HG03460 (cell line): Measurements from ENCODE around the gene SLC5A2.
"Not testable (repeated sequence)": the region's sequence is repeated elsewhere in the genome, so short reads cannot be mapped to it uniquely, and the experiment has no call there.

ENCODE experiments used
- ATAC-seq: cut with Tn5 transposase; IDR thresholded peaks from one replicate; pipeline ENCODE4 v1.9.1; 2021; ENCODE audit not compliant: unreplicated experiment

SLC5A2 gene

GRCh38 chr16:31483081-31483480, at the start of gene SLC5A2:
TSS of gene SLC5A2 (plus strand) at chr16:31483123. CDS start at chr16:31483137, 14 bp downstream.
- ATAC-seq, result no peak

- ATAC-seq, result no peak
These were observed 47.3 kb upstream of the SLC5A2 start for GRCh38 chr16:31435341-31436220.

- no peak for ATAC-seq
These were observed 46.5 kb upstream of the SLC5A2 start for GRCh38 chr16:31436221-31437045.

DNA sequence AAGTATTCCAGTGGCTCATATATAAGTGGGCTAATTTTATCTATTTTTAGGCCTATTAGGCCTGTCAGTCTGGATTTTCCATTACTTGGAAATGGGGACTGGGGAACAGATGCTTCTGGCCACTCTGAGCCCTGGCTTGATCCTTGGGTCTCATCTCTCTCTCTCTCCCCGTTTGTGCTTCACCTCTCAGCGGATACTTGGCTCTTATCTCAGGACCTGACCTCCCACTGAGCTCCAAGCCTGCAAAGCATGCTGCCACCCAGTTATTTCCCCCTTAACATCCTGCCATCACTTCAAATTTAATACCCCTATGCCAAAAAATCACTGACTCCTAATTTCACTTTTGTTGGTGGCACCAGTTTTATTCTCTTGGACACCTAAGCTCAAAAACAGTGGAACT, 44.5 kb upstream of the SLC5A2 start:
- no peak for ATAC-seq

- not testable (repeated sequence) for ATAC-seq
These were observed 43.9 kb upstream of the SLC5A2 start for GRCh38 chr16:31439023-31439422.

DNA sequence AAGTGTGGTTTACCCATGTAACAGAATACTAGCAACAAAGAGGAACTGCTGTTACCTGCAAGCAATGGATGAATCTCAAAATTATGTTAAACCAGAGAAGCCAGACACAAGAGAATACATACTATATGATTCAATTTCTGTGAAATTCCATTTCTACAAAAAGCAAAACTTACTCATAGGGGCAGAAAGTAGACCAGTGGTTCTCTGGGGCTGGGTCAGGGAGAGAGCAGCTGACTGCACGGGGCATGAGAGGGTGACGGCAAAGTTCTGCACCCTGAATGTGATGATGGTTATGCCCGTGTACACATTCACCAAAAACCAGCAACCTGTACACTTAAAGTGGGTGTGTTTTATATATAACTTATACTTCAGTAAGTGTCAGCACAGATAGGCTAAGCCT, 43.4 kb upstream of the SLC5A2 start:
- no peak for ATAC-seq

GRCh38 chr16:31440516-31441184, 42.3 kb upstream of the SLC5A2 start:
- ATAC-seq, result no peak

DNA sequence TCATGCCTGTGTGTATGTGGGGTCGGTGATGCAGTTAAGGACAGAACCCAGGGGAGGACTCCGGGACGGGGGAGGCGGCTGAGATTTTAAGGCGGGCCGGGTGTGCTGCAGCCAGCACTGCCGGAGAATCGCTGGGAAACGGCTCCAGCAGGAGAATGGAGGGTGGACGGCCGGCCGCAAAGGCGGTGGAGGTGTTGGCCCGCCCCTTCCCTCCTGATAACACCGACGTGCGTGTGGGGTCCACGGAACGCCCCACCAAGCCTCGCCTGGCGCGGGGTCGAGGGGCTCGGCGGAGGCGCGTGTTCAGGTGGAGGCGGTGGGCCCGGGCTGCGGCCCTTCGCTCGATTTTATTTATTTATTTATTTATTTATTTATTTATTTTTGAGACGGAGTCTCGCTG, 41.0 kb upstream of the SLC5A2 start:
- no peak for ATAC-seq

DNA sequence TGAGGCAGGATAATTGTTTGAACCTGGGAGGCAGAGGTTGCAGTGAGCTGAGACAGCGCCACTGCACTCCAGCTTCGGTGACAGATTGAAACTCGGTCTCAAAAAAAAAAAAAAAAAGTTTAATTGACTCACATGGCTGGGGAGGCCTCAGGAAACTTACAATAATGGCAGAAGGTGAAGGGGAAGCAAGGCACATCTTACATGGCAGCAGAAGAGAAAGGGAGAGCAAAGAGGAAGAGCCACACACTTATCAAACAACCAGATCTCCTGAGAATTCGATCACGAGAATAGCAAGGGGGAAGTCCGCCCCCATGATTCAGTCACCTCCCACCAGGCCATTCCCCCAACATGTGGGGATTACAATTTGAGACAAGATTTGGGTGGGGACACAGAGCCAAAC, 37.0 kb upstream of the SLC5A2 start:
- ATAC-seq, result not testable (repeated sequence)

DNA sequence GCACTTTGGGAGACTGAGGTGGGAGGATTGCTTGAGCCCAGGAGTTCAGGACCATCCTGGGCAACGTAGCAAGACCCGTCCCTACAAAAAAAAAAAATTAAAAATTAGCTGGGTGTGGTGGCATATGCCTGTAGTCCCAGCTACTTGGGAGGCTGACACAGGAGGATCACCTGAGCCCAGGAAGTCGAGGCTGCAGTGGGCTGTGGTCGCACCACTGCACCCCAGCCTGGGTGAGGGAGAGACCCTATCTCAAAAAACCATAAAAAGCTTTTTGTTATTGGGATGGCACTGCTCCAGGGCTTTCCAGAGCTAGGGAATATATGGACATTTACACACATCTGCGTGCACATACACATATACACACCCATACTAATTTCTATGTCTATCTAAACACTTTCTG, 31.7 kb upstream of the SLC5A2 start:
- ATAC-seq, result no peak

DNA sequence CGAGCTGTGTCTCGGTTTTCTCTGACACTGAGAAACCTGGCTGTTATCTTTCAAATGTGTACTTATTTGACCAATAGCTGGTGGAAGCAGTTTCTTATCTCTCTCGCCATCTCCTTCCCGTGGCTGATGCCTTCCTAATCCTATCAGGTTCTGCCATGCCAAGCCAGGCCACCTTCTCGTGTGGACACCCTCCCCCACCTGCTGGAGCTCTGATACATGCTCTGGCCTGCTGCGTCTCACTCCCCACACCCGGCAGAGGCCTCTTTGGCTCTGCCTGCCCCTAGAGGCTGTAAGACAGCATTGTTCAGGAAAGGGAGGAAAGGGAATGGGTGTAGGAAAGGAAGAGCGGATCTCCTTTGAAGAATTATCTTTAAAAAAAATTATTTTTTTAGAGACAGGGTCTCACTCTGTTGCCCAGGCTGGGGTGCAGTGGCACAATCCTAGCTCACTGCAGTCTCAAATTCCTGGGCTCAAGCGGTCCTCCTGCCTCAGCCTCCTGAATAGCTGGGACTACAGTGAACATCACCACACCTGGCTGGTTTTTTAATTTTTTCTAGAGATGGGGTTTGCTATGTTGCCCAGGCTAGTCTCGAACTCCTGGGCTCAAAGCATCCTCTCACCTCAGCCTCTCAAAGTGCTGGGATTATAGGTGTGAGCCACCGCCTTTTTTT, 31.1 kb upstream of the SLC5A2 start:
- no peak for ATAC-seq

DNA sequence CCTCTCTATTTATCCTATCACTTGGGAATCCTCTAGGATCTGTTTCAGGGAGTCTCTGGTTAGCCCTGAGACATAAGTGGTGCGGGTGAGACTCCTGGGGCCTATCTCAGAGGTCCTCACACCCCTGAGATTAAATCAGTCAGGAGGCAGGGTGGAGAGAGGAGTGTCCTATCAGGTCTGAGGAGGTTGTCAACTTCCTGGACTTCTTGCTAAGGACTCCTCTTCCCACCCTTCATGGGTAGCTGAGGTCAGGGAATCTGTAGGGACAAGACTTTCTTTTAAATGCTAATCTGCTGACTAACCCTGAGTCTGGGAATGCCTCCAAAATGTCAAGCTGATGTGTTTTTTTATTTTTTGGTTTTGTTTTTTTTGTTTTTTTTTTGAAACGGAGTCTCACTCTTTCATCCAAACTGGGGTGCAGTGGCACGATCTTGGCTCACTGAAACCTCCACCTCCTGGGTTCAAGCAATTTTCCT, 30.3 kb upstream of the SLC5A2 start:
- ATAC-seq, result no peak

DNA sequence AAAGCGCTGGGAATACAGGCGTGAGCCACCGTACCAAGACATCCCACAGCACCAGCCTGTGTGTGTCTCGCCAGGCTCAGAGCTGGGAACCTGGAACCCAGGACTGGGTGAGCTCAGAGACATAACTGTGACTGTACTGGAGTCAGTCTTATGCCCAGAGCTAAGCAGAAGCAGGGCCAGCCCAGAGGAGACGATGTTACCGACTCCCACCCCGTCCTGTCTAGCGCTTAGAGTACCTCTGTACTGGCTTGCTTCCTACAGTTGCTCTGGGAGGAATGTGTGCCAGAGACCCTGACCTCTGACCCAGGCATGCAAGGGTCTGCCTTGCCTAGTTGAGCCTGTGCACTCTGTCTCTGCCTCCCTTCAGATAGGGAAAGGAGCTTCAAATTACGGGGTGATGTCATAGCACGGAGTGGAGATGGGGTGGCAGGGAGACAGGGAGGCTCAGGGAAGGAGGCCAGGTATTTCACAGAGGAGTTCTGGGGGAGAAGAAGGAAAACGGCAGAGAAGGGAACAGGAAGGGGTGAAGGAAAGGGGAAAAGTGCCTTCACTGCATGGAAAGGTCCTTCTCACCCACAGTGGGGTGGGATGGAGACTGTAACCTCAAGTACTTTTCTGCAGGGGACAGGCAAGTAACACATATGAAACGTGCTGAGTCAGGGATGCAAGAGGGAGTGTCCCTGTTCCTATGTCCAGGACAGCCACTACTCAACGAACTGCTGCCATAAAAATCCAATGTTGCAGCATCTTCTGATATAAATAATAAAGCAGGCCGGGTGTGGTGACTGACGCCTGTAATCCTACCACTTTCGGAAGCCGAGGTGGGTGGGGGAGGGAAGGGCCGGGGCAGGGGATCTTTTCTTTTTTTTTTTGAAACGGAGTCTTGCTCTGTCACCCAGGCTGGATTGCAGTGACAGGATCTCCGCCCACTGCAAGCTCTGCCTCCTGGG, 29.4 kb upstream of the SLC5A2 start:
- no peak for ATAC-seq

- ATAC-seq, result no peak
These were observed 27.2 kb upstream of the SLC5A2 start for GRCh38 chr16:31455601-31456314.

DNA sequence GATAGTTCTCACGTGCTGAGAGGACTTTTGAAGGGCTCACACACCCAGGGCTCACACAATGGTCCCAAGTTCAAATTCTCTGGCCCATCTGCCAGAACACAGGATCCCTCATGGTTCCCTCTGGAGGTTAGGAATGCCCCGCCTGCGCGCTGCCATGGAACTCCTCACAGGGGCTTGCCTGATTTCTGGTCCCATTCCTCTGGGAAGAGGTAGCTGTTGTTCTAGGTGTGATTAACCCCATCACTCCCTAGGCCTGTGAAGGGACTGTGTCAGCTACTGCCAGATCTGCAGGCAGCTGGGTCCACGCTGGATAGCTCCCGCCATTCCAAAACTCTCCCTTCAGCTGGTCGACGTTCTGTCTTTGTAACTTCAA, 25.9 kb upstream of the SLC5A2 start:
- no peak for ATAC-seq

DNA sequence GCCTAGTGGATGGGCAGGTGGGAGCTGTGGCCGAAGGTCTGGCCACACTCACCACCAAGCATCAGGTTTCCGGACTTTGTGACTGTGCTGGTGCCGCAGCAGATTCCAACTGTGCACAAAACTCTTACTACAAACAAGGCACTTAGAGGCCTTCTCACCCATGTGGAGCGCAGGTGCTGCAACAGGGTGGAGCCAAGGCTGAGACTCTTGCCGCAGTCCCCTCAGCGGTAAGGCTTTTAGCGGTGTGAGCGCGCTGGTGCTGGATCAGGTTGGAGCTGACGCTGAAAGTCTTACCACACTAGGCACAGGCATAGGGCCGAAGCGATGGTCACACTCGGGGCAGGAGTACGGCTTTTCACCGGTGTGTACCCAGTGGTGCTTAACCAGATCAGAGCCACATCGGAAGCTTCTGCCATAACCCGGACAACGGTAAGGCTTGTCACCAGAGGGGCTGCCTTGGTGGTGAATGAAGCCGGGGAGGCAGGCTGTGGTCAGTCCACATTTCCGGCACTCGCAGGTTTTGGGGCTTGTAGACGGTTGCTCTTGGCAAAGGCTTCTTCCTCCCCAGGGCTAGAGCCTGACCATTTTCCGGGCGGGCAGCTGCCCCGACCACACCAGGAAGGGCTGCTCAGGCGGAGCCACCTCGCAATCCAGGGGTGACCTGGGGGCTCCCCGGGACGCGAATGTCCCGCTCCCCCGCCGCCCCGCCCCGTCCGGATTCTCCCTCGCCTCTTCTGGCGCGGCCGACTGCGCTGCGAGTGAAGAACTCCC, 24.7 kb upstream of the SLC5A2 start:
- peak; percentile 15 for ATAC-seq

- peak; percentile 69 for ATAC-seq
These were observed 23.9 kb upstream of the SLC5A2 start, which contains the start of gene ARMC5 for GRCh38 chr16:31458844-31459686. TSS of gene ARMC5 (plus strand) at chr16:31459501. CDS start at chr16:31459525, 24 bp downstream.
